K562 (cell line): ENCODE measurements around the gene SRPK3. TPM values are rescaled to one million over a fixed set of nuclear protein-coding genes. Genes with fewer than 3 reads are reported as not detected.

ENCODE experiments used
- ATAC-seq: fragments of 200-7000 bp; cut with Tn5 transposase; 3 replicates; pipeline ENCODE4 v1.9.1; 2020; ENCODE audit warnings: moderate library complexity
- BruUV-seq: library from RNA; stranded (reverse); fragments of 400-500 nt; replicated peaks from 2 replicates; lab custom pipeline; 2021; lab: Mats Ljungman, UMichigan
- CTCF ChIA-PET: fragments of 300-600 bp; formaldehyde crosslinking; extraction: SDS; loops from one replicate; lab custom pipeline; 2021; ENCODE audit warnings: low intra/inter-chr PET ratio; lab: Yijun Ruan, JAX
- POLR2A ChIA-PET: fragments of 300-600, 350-650 bp; sonication (Branson Sonifier 250); formaldehyde crosslinking; extraction: SDS; loops from one replicate; lab custom pipeline; 2021; ENCODE audit warnings: antibody characterized with exemption, inconsistent platforms; lab: Yijun Ruan, JAX
- DNase-seq, 4 experiments: peaks; one replicate each; pipeline versions ENCODE4 v3.0.0 to v3.0.0-alpha.2; 2011 to 2018; ENCODE audit warnings: low spot score in 3 of 4, mixed read lengths in 3 of 4; ENCODE audit errors: extremely low read depth in 1 of 4
- FAIRE-seq: peaks from 2 replicates; lab custom pipeline; 2011; peaks lifted over from hg19 to GRCh38; lab: Jason Lieb, UNC
- H2AFZ ChIP-seq: 2 replicates; pipeline ENCODE4 v1.6.0; 2011; ENCODE audit warnings: low read depth, low read length, control low read depth, inconsistent platforms
- H3K27ac ChIP-seq: fragments of 200-600 bp; 3 replicates; pipeline ENCODE4 v1.8.0; 2011; ENCODE audit warnings: low read depth, mild to moderate bottlenecking, control low read depth, inconsistent platforms, low read length, moderate library complexity, mixed read lengths; ENCODE audit errors: extremely low read depth
- H3K27me3 ChIP-seq, 2 experiments: fragments of 300-600 bp in 1 of 2; 2 replicates in 1 of 2; 3 replicates in 1 of 2; pipeline versions ENCODE4 v1.6.0 to v1.8.0; 2011; ENCODE audit warnings: inconsistent platforms in 2 of 2, low read length in 2 of 2, mild to moderate bottlenecking in 1 of 2, mixed read lengths in 1 of 2, moderate library complexity in 1 of 2; ENCODE audit not compliant: control insufficient read depth in 2 of 2, insufficient read depth in 2 of 2
- H3K36me3 ChIP-seq: fragments of 300-600 bp; 3 replicates; pipeline ENCODE4 v1.8.0; 2011; ENCODE audit warnings: mild to moderate bottlenecking, low read length, inconsistent platforms; ENCODE audit not compliant: control insufficient read depth, insufficient read depth
- H3K4me1 ChIP-seq, 2 experiments: fragments of 200-600 bp in 1 of 2; replicated peaks in 1 of 2; 2 replicates in 1 of 2; 3 replicates in 1 of 2; pipeline versions ENCODE4 v1.5.1 to v1.8.0; 2011; ENCODE audit warnings: inconsistent platforms in 2 of 2, low read length in 2 of 2, mild to moderate bottlenecking in 1 of 2, mixed read lengths in 1 of 2, moderate library complexity in 1 of 2; ENCODE audit not compliant: control insufficient read depth in 2 of 2, insufficient read depth in 2 of 2
- H3K4me2 ChIP-seq: 2 replicates; pipeline ENCODE4 v1.6.1; 2011; ENCODE audit warnings: low read length, control low read depth, inconsistent platforms, mixed read lengths; ENCODE audit not compliant: insufficient read depth
- H3K4me3 ChIP-seq: fragments of 200-600 bp; sonication (generic), shearing (Covaris generic); 2 replicates; pipeline ENCODE4 v1.5.1; 2016; ENCODE audit warnings: control low read depth, inconsistent platforms
- H3K79me2 ChIP-seq: fragments of 200-600 bp; 3 replicates; pipeline ENCODE4 v1.8.0; 2011; ENCODE audit warnings: low read length, inconsistent platforms; ENCODE audit not compliant: control insufficient read depth, insufficient read depth
- H3K9ac ChIP-seq, 2 experiments: 2 replicates each; pipeline versions ENCODE4 v1.6.0 to v1.6.1; 2011; ENCODE audit warnings: low read depth in 2 of 2, low read length in 2 of 2, control low read depth in 1 of 2, inconsistent platforms in 1 of 2, mild to moderate bottlenecking in 1 of 2, mixed read lengths in 1 of 2; ENCODE audit not compliant: insufficient read depth in 1 of 2
- H3K9me1 ChIP-seq: one replicate; pipeline ENCODE4 v1.6.0; 2011; ENCODE audit warnings: inconsistent platforms, mild to moderate bottlenecking, low read length, moderate library complexity; ENCODE audit not compliant: control insufficient read depth, insufficient read depth
- H3K9me3 ChIP-seq: replicated peaks from 2 replicates; pipeline ENCODE4 v1.5.1; 2011; ENCODE audit warnings: low read depth, low read length, inconsistent platforms; ENCODE audit not compliant: control insufficient read depth, insufficient read depth
- H4K20me1 ChIP-seq: replicated peaks from 2 replicates; pipeline ENCODE4 v1.6.1; 2011; ENCODE audit warnings: low read length, inconsistent platforms, mixed read lengths; ENCODE audit not compliant: control insufficient read depth, insufficient read depth
- CCNT2 ChIP-seq: IDR thresholded peaks from 2 replicates; pipeline ENCODE4 v1.6.1; 2011; ENCODE audit warnings: borderline replicate concordance, low read depth, mild to moderate bottlenecking, moderate library complexity, mixed read lengths, low read length; ENCODE audit not compliant: insufficient read length; ENCODE audit errors: extremely low read depth
- HMGN3 ChIP-seq: IDR thresholded peaks from 2 replicates; pipeline ENCODE4 v1.6.1; 2011; ENCODE audit warnings: borderline replicate concordance, low read depth, mild to moderate bottlenecking, mixed read lengths, low read length; ENCODE audit not compliant: insufficient read length; ENCODE audit errors: extremely low read depth
- MBD2 ChIP-seq: sonication (generic); IDR thresholded peaks from 2 replicates; pipeline ENCODE4 v1.6.1; 2016; ENCODE audit warnings: low read depth, borderline replicate concordance
- MEF2A ChIP-seq: IDR thresholded peaks from 2 replicates; pipeline ENCODE4 v1.6.1; 2011; ENCODE audit warnings: low read depth, mild to moderate bottlenecking, low read length, moderate library complexity; ENCODE audit not compliant: control insufficient read depth
- PCBP1 ChIP-seq: fragments of 200-400 bp; formaldehyde crosslinking; IDR thresholded peaks from 2 replicates; pipeline ENCODE4 v1.6.1; 2018; ENCODE audit warnings: mild to moderate bottlenecking, low read depth, low read length; ENCODE audit not compliant: poor library complexity, severe bottlenecking
- POLR2G ChIP-seq: fragments of 200-400 bp; formaldehyde crosslinking; IDR thresholded peaks from 2 replicates; pipeline ENCODE4 v1.6.1; 2017; ENCODE audit warnings: low read depth, mild to moderate bottlenecking, antibody characterized with exemption, low read length, moderate library complexity
- ZNF280A ChIP-seq: fragments of 450-650 bp; IDR thresholded peaks from 2 replicates; pipeline ENCODE4 v1.6.1; 2018; ENCODE audit warnings: mild to moderate bottlenecking, low read depth; ENCODE audit not compliant: partially characterized antibody
- WGBS: fragments of 100-300 bp; shearing (Covaris generic); methylation state at CpG from one replicate; pipeline ENCODE4 v1.1.6; 2016; ENCODE audit warnings: low coverage, mixed read lengths; ENCODE audit not compliant: insufficient coverage; ENCODE audit errors: missing lambda C conversion rate; 5-methylcytosine and 5-hydroxymethylcytosine counted together
- in situ Hi-C: fragments of 300-500 bp; cut with MboI; formaldehyde crosslinking; loops from 4 replicates; pipeline ENCODE4 v1.15.0; 2018; ENCODE audit warnings: inconsistent platforms, mixed read lengths
- intact Hi-C: fragments of 100-400 bp; cut with micrococcal nuclease; formaldehyde crosslinking; loops from 2 replicates; pipeline ENCODE4 v1.14.2; 2022
- polyA plus RNA-seq, 8 experiments: library from polyadenylated mRNA; depleted of rRNA in 4 of 8; stranded (reverse) in 5 of 8; unstranded in 3 of 8; fragments of >200 nt; fragmentation: Nextera tagmentation in 2 of 8; fragmentation: Illumina TruSeq in 1 of 8; extraction: Ambion mirVana in 2 of 8; extraction: Trizol in 1 of 8; gene quantifications; 2 replicates each; pipeline versions ENCODE4 v1.2.1 to v1.2.3, GENCODE V29; 2011 to 2014; ENCODE audit warnings: inconsistent platforms in 1 of 8, missing spikeins in 1 of 8
- total RNA-seq, 7 experiments: library from RNA; depleted of rRNA in 6 of 7; stranded (reverse); fragments of >200 nt in 6 of 7; fragmentation: Illumina TruSeq in 2 of 7; extraction: Trizol in 2 of 7; gene quantifications; 2 replicates each; pipeline versions ENCODE4 v1.2.1 to v1.2.3, GENCODE V29; 2011 to 2021; ENCODE audit warnings: low replicate concordance in 1 of 7

Gene SRPK3
- total and polyA plus RNA-seq, 9 of the 15 experiments (the other 6 are each of a cell fraction or from before 2014, with no cell fraction given), result 0.01 to 0.09 (median 0.04) TPM; not detected in 2

- peak; percentile 21 for TF ChIP-seq HMGN3
- TF ChIP-seq MBD2, result peak; percentile 96
- no peak for TF ChIP-seq ZNF280A
- peak; percentile 62 for TF ChIP-seq PCBP1
- TF ChIP-seq CCNT2, result peak; percentile 79
Measured at GRCh38 chrX:153776611-153777045, 4.2 kb upstream of the SRPK3 start (continued).

- H3K4me2 ChIP-seq, result 0 out of 2 replicates have a peak overlapping the region, but pooled peaks have one; percentile 60
- no peaks in the 10 kb centered on the region for H3K9me3 ChIP-seq
- peak overlapping the region in 1 of 2 experiments; percentile 78; a peak in 2 of 4 replicates for H3K9ac ChIP-seq
- no peaks in the 10 kb centered on the region for H3K27me3 ChIP-seq
- ChIA-PET CTCF (no interaction called here), POLR2A (interaction anchor here (0.6 to 0.8 kb wide), 4 partner anchors 8 to 591 kb away, joined by 3 to 4 read pairs (median 3); no protein-coding TSS in a partner anchor)
- intact Hi-C loops, result no loop called here
- DNase-seq, result no peak
- H4K20me1 ChIP-seq, result no peaks in the 10 kb centered on the region
- in situ Hi-C loops, result no loop called here
- 76% methylated on average over 8 of the region's 34 CpGs for WGBS
- BruUV-seq, result no TSS peak
- no peak overlapping the region for H3K27ac ChIP-seq
- TF ChIP-seq POLR2G (peak; percentile 61), MEF2A (no peak)
- H3K36me3 ChIP-seq, result no peaks in the 10 kb centered on the region
- H3K79me2 ChIP-seq, result no peaks in the 10 kb centered on the region
- no peak overlapping the region for H3K4me3 ChIP-seq
- FAIRE-seq, result no peak
- peaks cover 6% of the 10 kb centered on the region for H3K9me1 ChIP-seq
- peaks cover 8 to 84% of the 10 kb centered on the region in 2 experiments; a peak in 4 of 5 replicates for H3K4me1 ChIP-seq
- no peak overlapping the region for H2AFZ ChIP-seq
- ATAC-seq, result no peak
Measured at GRCh38 chrX:153777261-153778090, 3.4 kb upstream of the SRPK3 start.
